NT2/D1 (cell line): Measurements from ENCODE around the gene LRRC8B.
A peak's percentile ranks its signal among the peaks of the same experiment; 100 is the strongest.
"Not testable (repeated sequence)": the region's sequence is repeated elsewhere in the genome, so short reads cannot be mapped to it uniquely, and the experiment has no call there.

ENCODE experiments used
- DNase-seq: peaks from one replicate; pipeline ENCODE4 v3.0.0-alpha.2; 2011; ENCODE audit warnings: low read depth, low spot score
- H3K27me3 ChIP-seq: 2 replicates; pipeline ENCODE4 v1.6.0; 2011; ENCODE audit warnings: mild to moderate bottlenecking; ENCODE audit not compliant: insufficient read length, insufficient read depth
- H3K36me3 ChIP-seq: 2 replicates; pipeline ENCODE4 v1.6.1; 2011; ENCODE audit warnings: mild to moderate bottlenecking, low read length, mixed read lengths; ENCODE audit not compliant: insufficient read depth, insufficient read length
- H3K4me1 ChIP-seq: 2 replicates; pipeline ENCODE4 v1.5.1; 2011; ENCODE audit not compliant: insufficient read depth, insufficient read length
- H3K4me3 ChIP-seq: 2 replicates; pipeline ENCODE4 v1.5.1; 2011; ENCODE audit warnings: low read depth; ENCODE audit not compliant: insufficient read length
- H3K9ac ChIP-seq: 2 replicates; pipeline ENCODE4 v1.6.0; 2011; ENCODE audit warnings: low read depth; ENCODE audit not compliant: insufficient read length
- H3K9me3 ChIP-seq: 2 replicates; pipeline ENCODE4 v1.5.1; 2011; ENCODE audit warnings: mild to moderate bottlenecking, low read length; ENCODE audit not compliant: insufficient read depth
- SUZ12 ChIP-seq: IDR thresholded peaks from 2 replicates; pipeline ENCODE4 v1.6.1; 2011; ENCODE audit not compliant: insufficient read length, insufficient read depth; ENCODE audit errors: extremely low read depth
- YY1 ChIP-seq: IDR thresholded peaks from 2 replicates; pipeline ENCODE4 v1.6.1; 2011; ENCODE audit not compliant: insufficient read length, insufficient read depth
- ZNF274 ChIP-seq: IDR thresholded peaks from 2 replicates; pipeline ENCODE4 v1.6.1; 2011; ENCODE audit warnings: mild to moderate bottlenecking, low read depth, low read length

The LRRC8B gene

GRCh38 chr1:89512996-89513720 is 11.5 kb upstream of the LRRC8B start:
- TF ChIP-seq SUZ12 (no peak), ZNF274 (no peak), YY1 (no peak)
- H3K9ac ChIP-seq, result no peak overlapping the region
- DNase-seq, result no peak

GRCh38 chr1:89516055-89516454 is 8.6 kb upstream of the LRRC8B start:
- Histone ChIP-seq H3K27me3 (no peaks in the 10 kb centered on the region), H3K9me3 (no peaks in the 10 kb centered on the region), H3K36me3 (no peaks in the 10 kb centered on the region), H3K9ac (no peak overlapping the region), H3K4me3 (no peak overlapping the region), H3K4me1 (no peaks in the 10 kb centered on the region)
- TF ChIP-seq ZNF274 (no peak), SUZ12 (no peak), YY1 (no peak)
- no peak for DNase-seq

More at GRCh38 chr1:89512996-89513720, 11.5 kb upstream of the LRRC8B start:
- Histone ChIP-seq H3K4me3 (no peak overlapping the region), H3K9me3 (no peaks in the 10 kb centered on the region), H3K27me3 (no peaks in the 10 kb centered on the region), H3K4me1 (no peaks in the 10 kb centered on the region), H3K36me3 (no peaks in the 10 kb centered on the region)

GRCh38 chr1:89518221-89518631 is 6.4 kb upstream of the LRRC8B start:
- TF ChIP-seq YY1 (no peak), ZNF274 (no peak), SUZ12 (no peak)
- no peaks in the 10 kb centered on the region for H3K36me3 ChIP-seq
- no peaks in the 10 kb centered on the region for H3K27me3 ChIP-seq
- H3K9me3 ChIP-seq, result no peaks in the 10 kb centered on the region
- no peaks in the 10 kb centered on the region for H3K4me1 ChIP-seq
- no peak overlapping the region for H3K4me3 ChIP-seq
- no peak for DNase-seq
- H3K9ac ChIP-seq, result no peak overlapping the region

GRCh38 chr1:89519779-89520358 is 4.8 kb upstream of the LRRC8B start:
- TF ChIP-seq ZNF274, result no peak
- TF ChIP-seq SUZ12, result no peak
- TF ChIP-seq YY1, result no peak
- no peaks in the 10 kb centered on the region for H3K27me3 ChIP-seq
- H3K9me3 ChIP-seq, result no peaks in the 10 kb centered on the region
- H3K4me3 ChIP-seq, result no peak overlapping the region
- H3K9ac ChIP-seq, result no peak overlapping the region
- DNase-seq, result no peak
- H3K36me3 ChIP-seq, result no peaks in the 10 kb centered on the region
- H3K4me1 ChIP-seq, result no peaks in the 10 kb centered on the region

- not testable (repeated sequence) for H3K9ac ChIP-seq, H3K4me3 ChIP-seq, H3K4me1 ChIP-seq, H3K36me3 ChIP-seq, H3K9me3 ChIP-seq, DNase-seq, H3K27me3 ChIP-seq
These were observed 2.7 kb upstream of the LRRC8B start for GRCh38 chr1:89521977-89522376.

- H3K9ac ChIP-seq, result peak overlapping the region; percentile 86
- no peak for TF ChIP-seq YY1
- no peak for TF ChIP-seq SUZ12
- no peak for TF ChIP-seq ZNF274
- peak overlapping the region; percentile 89 for H3K4me3 ChIP-seq
- H3K36me3 ChIP-seq, result no peaks in the 10 kb centered on the region
- H3K27me3 ChIP-seq, result no peaks in the 10 kb centered on the region
- peak; percentile 62 for DNase-seq
- H3K9me3 ChIP-seq, result no peaks in the 10 kb centered on the region
- no peaks in the 10 kb centered on the region for H3K4me1 ChIP-seq
These were observed 859 bp upstream of the LRRC8B start for GRCh38 chr1:89523572-89524368.

GRCh38 chr1:89525169-89525855 is 683 bp downstream of the LRRC8B start:
- H3K9ac ChIP-seq, result peak overlapping the region; percentile 93
- no peaks in the 10 kb centered on the region for H3K27me3 ChIP-seq
- no peak for DNase-seq

More at GRCh38 chr1:89525169-89525855, 683 bp downstream of the LRRC8B start:
- Histone ChIP-seq H3K9me3 (no peaks in the 10 kb centered on the region), H3K36me3 (no peaks in the 10 kb centered on the region), H3K4me3 (peak overlapping the region; percentile 89), H3K4me1 (no peaks in the 10 kb centered on the region)
- TF ChIP-seq SUZ12 (no peak), YY1 (no peak), ZNF274 (no peak)
